H1 (cell line): Measurements from ENCODE around the gene GOLGA3. TPM values are rescaled to one million over a fixed set of nuclear protein-coding genes. Genes with fewer than 3 reads are reported as not detected.

Experiments used
- CTCF ChIA-PET: fragments of 300-600 bp; sonication (Branson Sonifier 250); formaldehyde crosslinking; loops from one replicate; lab custom pipeline; 2021; ENCODE audit not compliant: partially characterized antibody; lab: Charles Lee
- POLR2A ChIA-PET: fragments of 300-600 bp; sonication (Branson Sonifier 250); formaldehyde crosslinking; loops from one replicate; lab custom pipeline; 2021; ENCODE audit warnings: inconsistent platforms; ENCODE audit not compliant: partially characterized antibody; lab: Charles Lee
- DNase-seq, 2 experiments: peaks; one replicate each; pipeline versions ENCODE4 v3.0.0 to v3.0.0-alpha.2; 2010 to 2022; ENCODE audit warnings: low spot score in 2 of 2, low read depth in 1 of 2, mixed read lengths in 1 of 2
- FAIRE-seq: peaks from 2 replicates; lab custom pipeline; 2011; peaks lifted over from hg19 to GRCh38; lab: Jason Lieb, UNC
- H2AFZ ChIP-seq: 2 replicates; pipeline ENCODE4 v1.8.1; 2012; ENCODE audit warnings: low read length, inconsistent platforms
- H2AK5ac ChIP-seq: 2 replicates; pipeline ENCODE4 v1.6.1; 2013; ENCODE audit warnings: low read depth, low read length
- H2BK120ac ChIP-seq: replicated peaks from 2 replicates; pipeline ENCODE3; 2013; ENCODE audit warnings: low read depth, low read length, inconsistent platforms
- H2BK12ac ChIP-seq: 2 replicates; pipeline ENCODE4 v1.6.1; 2013; ENCODE audit warnings: low read depth, low read length
- H2BK15ac ChIP-seq: 2 replicates; pipeline ENCODE4 v1.6.1; 2013; ENCODE audit warnings: low read length
- H2BK20ac ChIP-seq: 2 replicates; pipeline ENCODE4 v1.6.1; 2013; ENCODE audit warnings: low read length
- H2BK5ac ChIP-seq: 2 replicates; pipeline ENCODE4 v1.6.1; 2013; ENCODE audit warnings: low read depth, low read length
- H3K14ac ChIP-seq: 2 replicates; pipeline ENCODE4 v1.6.1; 2013; ENCODE audit warnings: inconsistent platforms; ENCODE audit not compliant: insufficient read length
- H3K18ac ChIP-seq: 2 replicates; pipeline ENCODE4 v1.6.1; 2013; ENCODE audit warnings: low read length; ENCODE audit errors: extremely low read depth
- H3K23ac ChIP-seq: 2 replicates; pipeline ENCODE4 v1.6.1; 2013; ENCODE audit warnings: inconsistent platforms; ENCODE audit not compliant: insufficient read length
- H3K23me2 ChIP-seq: 2 replicates; pipeline ENCODE4 v1.6.1; 2013; ENCODE audit warnings: low read depth, low read length
- H3K27ac ChIP-seq: 2 replicates; pipeline ENCODE4 v1.6.1; 2011; ENCODE audit warnings: low read depth, low read length, inconsistent platforms
- H3K27me3 ChIP-seq, 4 experiments: replicated peaks in 1 of 4; 1 replicate in 1 of 4; 2 replicates in 3 of 4; pipeline versions ENCODE4 v1.6.1 to v1.8.1; 2011 to 2013; ENCODE audit warnings: low read length in 3 of 4, mild to moderate bottlenecking in 3 of 4, inconsistent platforms in 2 of 4, mixed read lengths in 2 of 4, moderate library complexity in 1 of 4; ENCODE audit not compliant: control insufficient read depth in 3 of 4, insufficient read depth in 3 of 4; ENCODE audit errors: extremely low read depth in 1 of 4
- H3K36me3 ChIP-seq, 4 experiments: 2 replicates each; pipeline versions ENCODE4 v1.6.1 to v1.8.1; 2011 to 2013; ENCODE audit warnings: mild to moderate bottlenecking in 4 of 4, low read length in 3 of 4, moderate library complexity in 2 of 4, control low read depth in 1 of 4, inconsistent platforms in 1 of 4; ENCODE audit not compliant: insufficient read depth in 4 of 4, control insufficient read depth in 2 of 4
- H3K4ac ChIP-seq: replicated peaks from 2 replicates; pipeline ENCODE3; 2013; ENCODE audit warnings: low read length, low read depth, mixed read lengths, inconsistent platforms; ENCODE audit not compliant: insufficient read length
- H3K4me1 ChIP-seq, 4 experiments: replicated peaks in 1 of 4; 1 replicate in 1 of 4; 2 replicates in 3 of 4; pipeline versions ENCODE4 v1.6.1 to v1.8.1; 2011 to 2013; ENCODE audit warnings: low read length in 3 of 4, inconsistent platforms in 2 of 4, mixed read lengths in 1 of 4; ENCODE audit not compliant: insufficient read depth in 4 of 4, control insufficient read depth in 3 of 4
- H3K4me2 ChIP-seq, 2 experiments: 2 replicates each; pipeline versions ENCODE4 v1.6.1 to v1.8.1; 2011 to 2013; ENCODE audit warnings: low read depth in 2 of 2, low read length in 2 of 2, control low read depth in 1 of 2, inconsistent platforms in 1 of 2, mild to moderate bottlenecking in 1 of 2; ENCODE audit not compliant: insufficient read depth in 1 of 2
- H3K4me3 ChIP-seq, 4 experiments: fragments of 200-600, 300-600 bp in 1 of 4; sonication (generic), shearing (Covaris generic), sonication (Bioruptor Twin) in 1 of 4; 2 replicates each; pipeline versions ENCODE4 v1.5.1 to v1.8.1; 2011 to 2016; ENCODE audit warnings: low read length in 4 of 4, low read depth in 3 of 4, control low read depth in 2 of 4, inconsistent platforms in 2 of 4, mild to moderate bottlenecking in 2 of 4, mixed read lengths in 1 of 4, moderate library complexity in 1 of 4; ENCODE audit not compliant: insufficient read depth in 2 of 4; ENCODE audit errors: extremely low read depth in 1 of 4
- H3K56ac ChIP-seq: replicated peaks from 2 replicates; pipeline ENCODE3; 2013; ENCODE audit warnings: low read depth, mild to moderate bottlenecking, mixed read lengths, low read length, inconsistent platforms; ENCODE audit not compliant: insufficient read length
- H3K79me1 ChIP-seq: 2 replicates; pipeline ENCODE4 v1.6.1; 2013; ENCODE audit warnings: low read depth, low read length, control low read depth
- H3K79me2 ChIP-seq, 2 experiments: 2 replicates each; pipeline versions ENCODE4 v1.6.1 to v1.8.1; 2012 to 2013; ENCODE audit warnings: low read length in 2 of 2, mild to moderate bottlenecking in 2 of 2, inconsistent platforms in 1 of 2; ENCODE audit not compliant: insufficient read depth in 2 of 2, control insufficient read depth in 1 of 2
- H3K9ac ChIP-seq, 4 experiments: replicated peaks in 1 of 4; 1 replicate in 1 of 4; 2 replicates in 3 of 4; pipeline versions ENCODE4 v1.6.1 to v1.8.1; 2011 to 2013; ENCODE audit warnings: low read depth in 3 of 4, low read length in 3 of 4, control low read depth in 2 of 4, mild to moderate bottlenecking in 2 of 4, moderate library complexity in 2 of 4, inconsistent platforms in 1 of 4; ENCODE audit errors: extremely low read depth in 1 of 4
- H3K9me3 ChIP-seq, 2 experiments: 2 replicates each; pipeline versions ENCODE4 v1.6.1 to v1.8.1; 2012 to 2013; ENCODE audit warnings: mild to moderate bottlenecking in 2 of 2, moderate library complexity in 2 of 2, control low read depth in 1 of 2, inconsistent platforms in 1 of 2, low read depth in 1 of 2, low read length in 1 of 2, mixed read lengths in 1 of 2; ENCODE audit not compliant: insufficient read depth in 2 of 2
- H4K20me1 ChIP-seq, 2 experiments: replicated peaks in 1 of 2; 2 replicates each; pipeline versions ENCODE3 to v1.8.1; 2011 to 2013; ENCODE audit warnings: inconsistent platforms in 2 of 2, low read length in 2 of 2, mild to moderate bottlenecking in 1 of 2; ENCODE audit not compliant: insufficient read depth in 2 of 2, control insufficient read depth in 1 of 2
- H4K5ac ChIP-seq: 2 replicates; pipeline ENCODE4 v1.6.1; 2013; ENCODE audit warnings: low read length, low read depth, mixed read lengths, inconsistent platforms; ENCODE audit not compliant: insufficient read length
- H4K8ac ChIP-seq: 2 replicates; pipeline ENCODE4 v1.8.0; 2013; ENCODE audit warnings: mild to moderate bottlenecking, moderate library complexity, low read length, inconsistent platforms; ENCODE audit not compliant: insufficient read depth; ENCODE audit errors: extremely low read depth
- H4K91ac ChIP-seq: replicated peaks from 2 replicates; pipeline ENCODE3; 2013; ENCODE audit warnings: low read length, mixed read lengths, inconsistent platforms; ENCODE audit not compliant: insufficient read length
- CEBPB ChIP-seq: IDR thresholded peaks from 2 replicates; pipeline ENCODE4 v1.6.1; 2012; ENCODE audit warnings: low read depth, low read length
- CTCF ChIP-seq, 3 experiments: IDR thresholded peaks; 1 replicate in 2 of 3; 2 replicates in 1 of 3; pipeline versions ENCODE4 v1.5.1 to v1.6.1; 2011; ENCODE audit warnings: low read length in 3 of 3, mild to moderate bottlenecking in 3 of 3, inconsistent platforms in 2 of 3, low read depth in 1 of 3, moderate library complexity in 1 of 3; ENCODE audit not compliant: insufficient read depth in 1 of 3; ENCODE audit errors: control extremely low read depth in 1 of 3
- JUND ChIP-seq: IDR thresholded peaks from 2 replicates; pipeline ENCODE4 v1.6.1; 2011; ENCODE audit warnings: mild to moderate bottlenecking, improper control_type of control experiment, low read length
- POU5F1 ChIP-seq: IDR thresholded peaks from 2 replicates; pipeline ENCODE4 v1.6.1; 2011; ENCODE audit warnings: low read depth, mild to moderate bottlenecking, low read length, moderate library complexity
- RFX5 ChIP-seq: IDR thresholded peaks from 2 replicates; pipeline ENCODE4 v1.6.1; 2011; ENCODE audit warnings: low read depth, low read length, improper control_type of control experiment, borderline replicate concordance
- WGBS, 2 experiments: shearing (Covaris generic) in 1 of 2; methylation state at CpG; one replicate each; pipeline versions ENCODE4 v1.1.6 to v1.1.7; 2013 to 2015; ENCODE audit warnings: low lambda C conversion rate in 2 of 2, mixed read lengths in 2 of 2, inconsistent platforms in 1 of 2, low coverage in 1 of 2, missing lambda C conversion rate in 1 of 2; ENCODE audit not compliant: insufficient replicate concordance in 2 of 2, insufficient coverage in 1 of 2, insufficient read length in 1 of 2; ENCODE audit errors: extremely low coverage in 1 of 2, missing lambda C conversion rate in 1 of 2; 5-methylcytosine and 5-hydroxymethylcytosine counted together
- polyA plus RNA-seq, 7 experiments: library from polyadenylated mRNA; depleted of rRNA in 3 of 7; stranded (reverse) in 5 of 7; unstranded in 2 of 7; fragments of >200 nt in 5 of 7; fragments of 200-250 nt in 2 of 7; gene quantifications; 1 replicate in 5 of 7; 2 replicates in 1 of 7; 4 replicates in 1 of 7; pipeline versions ENCODE4 v1.2.1 to v1.2.3, GENCODE V29; 2011 to 2013; ENCODE audit warnings: missing spikeins in 2 of 7, mixed read lengths in 2 of 7
- total RNA-seq: library from RNA; stranded (reverse); fragmentation: NEBNext Ultra II Directional; extraction: Animal tissue kit (Norgen Biotek cat#: 25700); gene quantifications from 2 replicates; pipeline ENCODE4 v1.2.1, GENCODE V29; 2021
- TF ChIP-seq, protein P1 (sequence below): IDR thresholded peaks from 2 replicates; pipeline ENCODE4 v1.6.1; 2012; ENCODE audit warnings: inconsistent platforms
- TF ChIP-seq, protein P2 (sequence below): IDR thresholded peaks from 2 replicates; pipeline ENCODE4 v1.6.1; 2012; ENCODE audit warnings: inconsistent platforms

Gene GOLGA3
- total and polyA plus RNA-seq, 2 of the 8 experiments (the other 6 are each of a cell fraction or from before 2014, with no cell fraction given), result 6.4 to 33.1 TPM

DNA sequence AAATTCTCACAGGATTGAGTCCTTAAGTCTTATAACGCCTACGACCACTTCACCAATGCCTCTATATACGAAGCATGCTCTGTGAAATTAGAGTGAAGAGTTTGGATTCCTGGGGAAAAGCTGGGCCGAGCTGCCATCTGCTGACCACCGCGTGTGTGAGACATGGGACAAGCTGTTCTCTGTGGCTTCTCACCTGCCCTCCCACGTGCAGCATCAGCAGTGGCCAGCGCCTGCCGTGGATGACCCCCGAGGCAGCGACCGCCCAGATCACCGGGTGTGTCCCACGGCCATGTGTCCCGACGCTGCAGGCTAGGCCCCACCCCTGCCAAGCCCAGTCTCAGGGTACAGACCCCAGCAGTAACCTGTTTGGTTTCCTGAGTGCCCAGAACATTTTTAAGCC, 21.6 kb upstream of the GOLGA3 start:
- CTCF ChIA-PET, result interaction anchor here (1.1 kb wide), 1 partner anchor 12 kb away, joined by 5 read pairs; no protein-coding TSS in a partner anchor
- no peak overlapping the region for H2BK120ac ChIP-seq
- no peak overlapping the region for H3K14ac ChIP-seq
- H3K27ac ChIP-seq, result no peak overlapping the region
- H3K23ac ChIP-seq, result no peak overlapping the region
- no peaks in the 10 kb centered on the region for H3K27me3 ChIP-seq
- WGBS, 2 experiments, result 86% methylated on average over 16 of the region's 16 CpGs; no CpG with 5 or more reads in 1 of the 2 experiments
- H3K4ac ChIP-seq, result no peak overlapping the region
- FAIRE-seq, result no peak
- DNase-seq, result no peak
- peaks cover 2 to 43% (median 12%) of the 10 kb centered on the region in 4 experiments; a peak in 7 of 8 replicates for H3K36me3 ChIP-seq
- no peak overlapping the region for H2AFZ ChIP-seq
- no peaks in the 10 kb centered on the region for H3K23me2 ChIP-seq
- POLR2A ChIA-PET, result interaction anchor here (1.1 kb wide), 1 partner anchor 24 kb away, joined by 3 read pairs; no protein-coding TSS in a partner anchor
- H3K4me3 ChIP-seq, result no peak overlapping the region
- no peaks in the 10 kb centered on the region for H3K79me2 ChIP-seq
- H3K9me3 ChIP-seq, result no peaks in the 10 kb centered on the region
- no peak overlapping the region for H2BK12ac ChIP-seq
- no peak overlapping the region for H4K8ac ChIP-seq
- H2BK15ac ChIP-seq, result no peak overlapping the region
- no peak overlapping the region for H4K5ac ChIP-seq
- H4K20me1 ChIP-seq, result peaks cover 0 to 3% of the 10 kb centered on the region in 2 experiments
- H3K4me1 ChIP-seq, result peaks cover 0 to 13% (median 6%) of the 10 kb centered on the region in 4 experiments; a peak in 6 of 7 replicates
- no peak overlapping the region for H2BK20ac ChIP-seq
- no peak for TF ChIP-seq CTCF (IDR thresholded peaks at IDR 0.05; ENCODE audit: control extremely low read depth in 1 of 3, insufficient read depth in 1 of 3, low read depth in 1 of 3, low read length in 3 of 3)
- TF ChIP-seq RFX5, result no peak
- TF ChIP-seq, protein P1, sequence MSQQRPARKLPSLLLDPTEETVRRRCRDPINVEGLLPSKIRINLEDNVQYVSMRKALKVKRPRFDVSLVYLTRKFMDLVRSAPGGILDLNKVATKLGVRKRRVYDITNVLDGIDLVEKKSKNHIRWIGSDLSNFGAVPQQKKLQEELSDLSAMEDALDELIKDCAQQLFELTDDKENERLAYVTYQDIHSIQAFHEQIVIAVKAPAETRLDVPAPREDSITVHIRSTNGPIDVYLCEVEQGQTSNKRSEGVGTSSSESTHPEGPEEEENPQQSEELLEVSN, result no peak
- no peak for TF ChIP-seq CEBPB
- TF ChIP-seq, protein P2, sequence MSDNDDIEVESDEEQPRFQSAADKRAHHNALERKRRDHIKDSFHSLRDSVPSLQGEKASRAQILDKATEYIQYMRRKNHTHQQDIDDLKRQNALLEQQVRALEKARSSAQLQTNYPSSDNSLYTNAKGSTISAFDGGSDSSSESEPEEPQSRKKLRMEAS, result no peak
- TF ChIP-seq JUND, result no peak
- TF ChIP-seq POU5F1, result no peak
- no peak overlapping the region for H2AK5ac ChIP-seq
- H2BK5ac ChIP-seq, result no peak overlapping the region
- H3K4me2 ChIP-seq, result no peak overlapping the region
- no peaks in the 10 kb centered on the region for H3K79me1 ChIP-seq
- H3K18ac ChIP-seq, result no peak overlapping the region
- no peak overlapping the region for H3K9ac ChIP-seq
- no peak overlapping the region for H3K56ac ChIP-seq
- no peak overlapping the region for H4K91ac ChIP-seq
